Chondrocyte (in vitro differentiated cells): ENCODE results near the gene VPS4B. TPM values are rescaled to one million over a fixed set of nuclear protein-coding genes. Genes with fewer than 3 reads are reported as not detected.

Experiments used
- DNase-seq: peaks from one replicate; pipeline ENCODE4 v3.0.0; 2021; ENCODE audit warnings: mixed read lengths, low spot score
- H3K27ac Mint-ChIP-seq: one replicate; pipeline ENCODE4 v1.8.0; 2021; ENCODE audit warnings: mild to moderate bottlenecking, moderate library complexity, mixed read lengths; ENCODE audit not compliant: unreplicated experiment
- H3K27me3 Mint-ChIP-seq: 2 replicates; pipeline ENCODE4 v1.8.0; 2021; ENCODE audit warnings: low read depth, mixed read lengths
- H3K36me3 Mint-ChIP-seq: 2 replicates; pipeline ENCODE4 v1.8.0; 2021; ENCODE audit warnings: low read depth, mixed read lengths
- H3K4me1 Mint-ChIP-seq: 2 replicates; pipeline ENCODE4 v1.8.0; 2021; ENCODE audit warnings: low read depth, mild to moderate bottlenecking, mixed read lengths
- H3K4me3 Mint-ChIP-seq: one replicate; pipeline ENCODE4 v1.8.0; 2021; ENCODE audit warnings: mild to moderate bottlenecking, moderate library complexity, mixed read lengths; ENCODE audit not compliant: unreplicated experiment
- H3K9me3 Mint-ChIP-seq: 2 replicates; pipeline ENCODE4 v1.8.0; 2021; ENCODE audit warnings: low read depth, mixed read lengths
- total RNA-seq: library from RNA; stranded (reverse); gene quantifications from 3 replicates; pipeline ENCODE4 v1.2.1, GENCODE V29; 2021
- TF ChIP-seq, protein P1 (sequence below): fragments of 200-600 bp; sonication (generic); IDR thresholded peaks from 2 replicates; pipeline ENCODE4 v1.5.0; 2021; ENCODE audit warnings: antibody characterized with exemption, mild to moderate bottlenecking, moderate library complexity

VPS4B gene
- total RNA-seq, 1 donor from 2014 or later = 54.9 TPM

DNA sequence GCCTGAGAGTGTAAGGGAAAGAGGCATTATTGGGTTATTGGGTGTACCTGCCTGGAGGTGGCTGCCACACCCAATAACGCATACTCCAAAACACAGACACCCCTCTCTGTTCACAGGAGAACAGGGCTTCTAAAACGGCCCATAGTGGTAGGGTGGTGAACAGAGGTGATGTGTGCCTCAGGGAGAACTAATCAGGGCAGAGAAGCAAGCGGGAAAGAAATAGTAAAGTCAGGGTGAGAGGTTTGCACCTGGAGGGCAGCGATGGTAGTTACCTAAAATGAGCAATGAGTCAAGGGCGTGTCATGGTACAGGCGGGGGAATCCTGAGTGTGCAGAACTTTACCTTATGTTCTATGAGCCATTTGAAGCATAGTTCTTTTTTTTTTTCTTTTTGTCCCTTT is 21.6 kb upstream of the VPS4B start:
- H3K36me3 Mint-ChIP-seq = no peaks in the 10 kb centered on the region
- DNase-seq = no peak
- no peaks in the 10 kb centered on the region for H3K27me3 Mint-ChIP-seq
- peaks cover 14% of the 10 kb centered on the region for H3K4me1 Mint-ChIP-seq
- H3K9me3 Mint-ChIP-seq = no peaks in the 10 kb centered on the region
- H3K4me3 Mint-ChIP-seq = no peak overlapping the region
- no peak overlapping the region for H3K27ac Mint-ChIP-seq
- TF ChIP-seq, protein P1, sequence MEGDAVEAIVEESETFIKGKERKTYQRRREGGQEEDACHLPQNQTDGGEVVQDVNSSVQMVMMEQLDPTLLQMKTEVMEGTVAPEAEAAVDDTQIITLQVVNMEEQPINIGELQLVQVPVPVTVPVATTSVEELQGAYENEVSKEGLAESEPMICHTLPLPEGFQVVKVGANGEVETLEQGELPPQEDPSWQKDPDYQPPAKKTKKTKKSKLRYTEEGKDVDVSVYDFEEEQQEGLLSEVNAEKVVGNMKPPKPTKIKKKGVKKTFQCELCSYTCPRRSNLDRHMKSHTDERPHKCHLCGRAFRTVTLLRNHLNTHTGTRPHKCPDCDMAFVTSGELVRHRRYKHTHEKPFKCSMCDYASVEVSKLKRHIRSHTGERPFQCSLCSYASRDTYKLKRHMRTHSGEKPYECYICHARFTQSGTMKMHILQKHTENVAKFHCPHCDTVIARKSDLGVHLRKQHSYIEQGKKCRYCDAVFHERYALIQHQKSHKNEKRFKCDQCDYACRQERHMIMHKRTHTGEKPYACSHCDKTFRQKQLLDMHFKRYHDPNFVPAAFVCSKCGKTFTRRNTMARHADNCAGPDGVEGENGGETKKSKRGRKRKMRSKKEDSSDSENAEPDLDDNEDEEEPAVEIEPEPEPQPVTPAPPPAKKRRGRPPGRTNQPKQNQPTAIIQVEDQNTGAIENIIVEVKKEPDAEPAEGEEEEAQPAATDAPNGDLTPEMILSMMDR = no peak

DNA sequence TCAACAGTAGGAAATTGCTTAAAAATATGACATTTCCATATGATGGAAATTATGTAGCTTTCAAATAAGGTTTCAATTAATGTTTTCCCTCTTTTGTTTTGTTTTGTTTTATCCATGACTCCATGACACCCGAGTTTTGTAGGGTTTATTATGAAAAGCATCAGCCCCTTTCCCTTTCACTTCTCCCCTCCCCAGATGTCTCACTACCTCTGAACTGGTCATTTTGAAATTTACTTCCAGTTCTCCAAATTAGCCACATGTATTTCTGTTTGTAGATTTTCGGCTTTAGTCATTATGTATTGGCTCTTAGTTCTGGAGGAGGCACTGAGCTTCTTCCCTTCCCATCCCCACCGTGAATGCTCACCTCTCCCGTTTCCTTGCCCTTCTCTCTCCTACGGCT is 18.6 kb upstream of the VPS4B start:
- Mint-ChIP-seq H3K4me3 (no peak overlapping the region), H3K36me3 (no peaks in the 10 kb centered on the region), H3K4me1 (peaks cover 18% of the 10 kb centered on the region), H3K27ac (no peak overlapping the region), H3K27me3 (no peaks in the 10 kb centered on the region), H3K9me3 (no peaks in the 10 kb centered on the region)
- DNase-seq = no peak
- TF ChIP-seq, protein P1 = no peak

DNA sequence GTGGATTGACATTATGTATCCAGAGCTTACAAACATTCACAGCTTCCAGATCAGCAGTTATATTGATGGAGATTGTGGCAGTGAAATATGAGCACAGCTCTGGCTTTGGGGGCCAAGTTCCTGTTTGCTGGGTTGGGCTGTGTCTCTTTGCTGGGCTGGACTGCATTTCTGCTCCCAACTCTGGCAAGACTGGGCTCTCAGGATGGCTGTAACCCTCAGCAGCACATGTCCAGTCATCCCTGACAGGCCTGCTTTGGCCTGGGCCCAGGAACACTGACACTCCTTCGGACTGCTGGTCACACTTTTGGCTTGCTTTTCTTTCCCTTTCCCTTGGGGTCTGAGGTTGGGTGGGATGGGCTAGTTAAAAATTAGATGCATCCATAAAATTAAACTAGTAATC is 17.9 kb upstream of the VPS4B start:
- no peak overlapping the region for H3K27ac Mint-ChIP-seq
- H3K4me3 Mint-ChIP-seq = no peak overlapping the region
- DNase-seq = no peak
- H3K4me1 Mint-ChIP-seq = peaks cover 18% of the 10 kb centered on the region
- no peaks in the 10 kb centered on the region for H3K9me3 Mint-ChIP-seq
- H3K27me3 Mint-ChIP-seq = peaks cover 3% of the 10 kb centered on the region
- TF ChIP-seq, protein P1 = no peak
- H3K36me3 Mint-ChIP-seq = no peaks in the 10 kb centered on the region

GRCh38 chr18:63439334-63439733 is 17.1 kb upstream of the VPS4B start:
- Mint-ChIP-seq H3K4me1 (peaks cover 15% of the 10 kb centered on the region), H3K27ac (no peak overlapping the region), H3K36me3 (no peaks in the 10 kb centered on the region), H3K4me3 (no peak overlapping the region), H3K27me3 (peaks cover 3% of the 10 kb centered on the region), H3K9me3 (no peaks in the 10 kb centered on the region)
- TF ChIP-seq, protein P1 = peak; percentile 95
- no peak for DNase-seq

DNA sequence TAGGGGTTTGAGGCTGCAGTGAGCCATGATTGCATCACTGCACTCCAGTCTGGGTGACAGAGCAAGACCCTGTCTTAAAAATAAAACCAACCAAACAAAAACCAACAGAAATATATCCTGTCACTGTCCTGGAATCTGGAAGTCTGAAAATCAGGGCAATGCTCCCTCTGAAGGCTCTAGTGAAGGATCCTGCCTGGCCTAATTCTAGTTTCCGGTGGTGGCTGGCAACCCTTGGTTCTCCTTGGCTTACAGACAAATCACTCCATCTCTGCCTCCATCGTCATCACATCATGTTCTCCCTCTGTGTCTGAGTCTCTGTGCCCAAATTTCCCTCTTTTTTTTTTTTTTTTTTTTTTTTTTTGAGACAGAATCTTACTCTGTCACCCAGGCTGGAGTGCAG is 15.9 kb upstream of the VPS4B start:
- Mint-ChIP-seq H3K27ac (peak overlapping the region; percentile 51), H3K27me3 (peaks cover 6% of the 10 kb centered on the region), H3K36me3 (no peaks in the 10 kb centered on the region), H3K4me1 (peaks cover 15% of the 10 kb centered on the region), H3K4me3 (no peak overlapping the region), H3K9me3 (no peaks in the 10 kb centered on the region)
- DNase-seq = no peak
- TF ChIP-seq, protein P1 = no peak
